Measurements from ENCODE around the gene AATK.

- TF ChIP-seq ZNF274 (IDR thresholded peaks at IDR 0.05; ENCODE audit: low read depth, low read length) (no peak), YY1 (IDR thresholded peaks at IDR 0.05; ENCODE audit: insufficient read depth, insufficient read length) (no peak)
Observed at GRCh38 chr17:81208651-81209050, 42.6 kb upstream of the AATK start.

Data from NT2/D1 (cell line).